Transverse colon (tissue), 4 donors: ENCODE measurements around the gene GNAO1. TPM values are rescaled to one million over a fixed set of nuclear protein-coding genes. Genes with fewer than 3 reads are reported as not detected.

Source experiments
- DNase-seq: peaks from one replicate; pipeline ENCODE4 v3.0.0-alpha.2; 2019
- H3K27ac ChIP-seq, 4 donors: fragments of 200-600 bp; sonication (generic); 2 replicates each; pipeline ENCODE4 v1.5.1; 2016 to 2018; ENCODE audit warnings: inconsistent platforms in 4 of 4
- H3K27me3 ChIP-seq: fragments of 200-600 bp; sonication (generic); 2 replicates; pipeline ENCODE4 v1.5.1; 2017; ENCODE audit warnings: inconsistent platforms
- H3K36me3 ChIP-seq, 4 donors: fragments of 200-600 bp; sonication (generic); 2 replicates each; pipeline ENCODE4 v1.5.1; 2017 to 2019; ENCODE audit warnings: inconsistent platforms in 4 of 4
- H3K4me1 ChIP-seq, 4 donors: fragments of 200-600 bp; sonication (generic); 2 replicates each; pipeline ENCODE4 v1.5.1; 2017 to 2020; ENCODE audit warnings: inconsistent platforms in 4 of 4
- H3K4me3 ChIP-seq, 4 donors: fragments of 200-600 bp; sonication (generic); 1 replicate in 1 of 4; 2 replicates in 3 of 4; pipeline versions ENCODE4 v1.5.1 to v1.6.1; 2017 to 2019; ENCODE audit warnings: inconsistent platforms in 4 of 4
- H3K9me3 ChIP-seq, 2 donors: fragments of 200-600 bp; sonication (generic); 2 replicates each; pipeline ENCODE4 v1.5.1; 2017 to 2019; ENCODE audit warnings: inconsistent platforms in 2 of 2
- CTCF ChIP-seq, 5 experiments: fragments of 200-600 bp in 3 of 5; fragments of 450-650 bp in 2 of 5; sonication (generic) in 3 of 5; IDR thresholded peaks; 1 replicate in 2 of 5; 2 replicates in 3 of 5; pipeline ENCODE4 v1.5.1; 2016 to 2017; ENCODE audit warnings: antibody characterized with exemption in 5 of 5, inconsistent platforms in 3 of 5, mild to moderate bottlenecking in 2 of 5, moderate library complexity in 1 of 5
- EP300 ChIP-seq: sonication (generic); formaldehyde crosslinking; IDR thresholded peaks from one replicate; pipeline ENCODE4 v1.6.1; 2017; ENCODE audit warnings: antibody characterized with exemption, low read depth
- POLR2A ChIP-seq: fragments of 450-650 bp; IDR thresholded peaks from one replicate; pipeline ENCODE4 v1.6.1; 2016; ENCODE audit warnings: antibody characterized with exemption, mild to moderate bottlenecking, moderate library complexity
- POLR2AphosphoS5 ChIP-seq, 3 donors: sonication (generic); formaldehyde crosslinking; IDR thresholded peaks; one replicate each; pipeline ENCODE4 v1.6.1; 2016; ENCODE audit warnings: antibody characterized with exemption in 3 of 3
- WGBS, 2 donors: methylation state at CpG; one replicate each; pipeline ENCODE4 v1.1.5; 2018; ENCODE audit warnings: low coverage in 1 of 2; 5-methylcytosine and 5-hydroxymethylcytosine counted together
- in situ Hi-C, 4 donors: fragments of 200-750 bp; cut with MboI; loops; one replicate each; pipeline versions ENCODE4 v1.15.0 to v1.15.1; 2017; ENCODE audit warnings: low sequenced_read_pairs in 3 of 4, low pct_ligation_motif_present in 1 of 4, low pct_unique_long_range_greater_than_20kb in 1 of 4
- intact Hi-C: fragments of 100-400 bp; cut with DNase I; formaldehyde crosslinking; loops from one replicate; pipeline ENCODE4 v1.15.1; 2023; ENCODE audit warnings: low total_unique reads
- total RNA-seq, 4 donors: library from RNA; depleted of rRNA; stranded (reverse); fragments of >200 nt; gene quantifications; one replicate each; pipeline ENCODE4 v1.1.0, GENCODE V29; 2016

Gene GNAO1
- total RNA-seq, 4 donors from 2014 or later: 7.3 to 25.4 (median 11.3) TPM

DNA sequence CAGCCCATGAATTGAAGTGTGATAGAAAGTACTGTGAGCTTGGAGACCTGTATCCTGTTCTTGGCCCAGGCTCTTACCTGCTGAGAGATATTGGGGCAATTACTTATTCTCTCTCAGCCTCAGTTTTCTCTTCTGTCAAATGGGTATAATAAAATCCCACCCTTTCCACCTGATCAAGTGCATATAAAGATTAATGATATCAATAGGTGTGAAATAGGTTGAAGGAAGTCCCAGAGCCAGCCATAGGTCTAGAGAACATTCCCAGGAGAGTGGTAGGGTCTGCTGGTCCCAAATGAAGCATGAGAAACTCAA, 81.2 kb downstream of the GNAO1 start:
- H3K9me3 ChIP-seq: no peaks in the 10 kb centered on the region
- TF ChIP-seq CTCF (IDR thresholded peaks at IDR 0.05): no peak
- TF ChIP-seq POLR2AphosphoS5 (IDR thresholded peaks at IDR 0.05): no peak
- TF ChIP-seq EP300: no peak
- TF ChIP-seq POLR2A: no peak
- intact Hi-C loops: no loop called here
- in situ Hi-C loops: no loop called here
- DNase-seq: no peak
- H3K4me1 ChIP-seq: peaks cover 0 to 12% (median 3%) of the 10 kb centered on the region in 4 donors
- no peak overlapping the region for H3K4me3 ChIP-seq
- H3K27ac ChIP-seq: no peak overlapping the region
- H3K27me3 ChIP-seq: no peaks in the 10 kb centered on the region
- no peaks in the 10 kb centered on the region for H3K36me3 ChIP-seq

GRCh38 chr16:56273615-56274014, 82.3 kb downstream of the GNAO1 start:
- H3K27ac ChIP-seq: no peak overlapping the region
- 60% methylated on average over 4 of the region's 4 CpGs; no CpG with 5 or more reads in 1 of the 2 donors for WGBS, 2 donors

DNA sequence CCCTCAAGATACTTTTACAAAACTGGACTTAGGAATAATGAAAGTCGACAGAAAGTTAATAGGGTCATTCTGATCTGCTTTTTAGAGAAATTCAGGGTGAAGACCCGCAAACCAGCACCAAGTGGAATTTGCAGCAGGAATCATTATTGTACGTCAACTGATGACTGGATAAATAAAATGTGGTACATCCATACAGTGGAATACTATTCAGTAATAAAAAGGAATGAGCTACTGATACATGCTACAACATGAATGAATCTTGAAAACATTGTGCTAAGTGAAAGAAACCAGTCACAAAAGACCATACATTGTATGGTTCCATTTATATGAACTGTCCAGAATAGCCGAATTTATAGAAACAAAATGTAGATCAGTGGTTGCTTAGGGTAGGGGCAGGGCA, 83.1 kb downstream of the GNAO1 start:
- no peaks in the 10 kb centered on the region for H3K27me3 ChIP-seq
- intact Hi-C loops: no loop called here
- in situ Hi-C loops: no loop called here
- no peak overlapping the region for H3K4me3 ChIP-seq
- no peaks in the 10 kb centered on the region for H3K9me3 ChIP-seq
- H3K36me3 ChIP-seq: no peaks in the 10 kb centered on the region
- H3K27ac ChIP-seq: no peak overlapping the region
- TF ChIP-seq EP300 (no peak), POLR2A (no peak), POLR2AphosphoS5 (IDR thresholded peaks at IDR 0.05) (no peak)
- peaks cover 0 to 12% (median 3%) of the 10 kb centered on the region in 4 donors for H3K4me1 ChIP-seq
- no peak for DNase-seq
- 86 to 91% methylated on average over 4 of the region's 4 CpGs for WGBS, 2 donors

More at GRCh38 chr16:56273615-56274014, 82.3 kb downstream of the GNAO1 start:
- no peak overlapping the region for H3K4me3 ChIP-seq
- DNase-seq: no peak
- H3K9me3 ChIP-seq: no peaks in the 10 kb centered on the region
- in situ Hi-C loops (no loop called here), intact Hi-C loops (no loop called here)
- no peak for TF ChIP-seq POLR2AphosphoS5 (IDR thresholded peaks at IDR 0.05)
- no peak for TF ChIP-seq EP300
- no peak for TF ChIP-seq POLR2A
- TF ChIP-seq CTCF (IDR thresholded peaks at IDR 0.05): no peak
- H3K4me1 ChIP-seq: peaks cover 0 to 12% (median 3%) of the 10 kb centered on the region in 4 donors
- H3K27me3 ChIP-seq: no peaks in the 10 kb centered on the region
- no peaks in the 10 kb centered on the region for H3K36me3 ChIP-seq

DNA sequence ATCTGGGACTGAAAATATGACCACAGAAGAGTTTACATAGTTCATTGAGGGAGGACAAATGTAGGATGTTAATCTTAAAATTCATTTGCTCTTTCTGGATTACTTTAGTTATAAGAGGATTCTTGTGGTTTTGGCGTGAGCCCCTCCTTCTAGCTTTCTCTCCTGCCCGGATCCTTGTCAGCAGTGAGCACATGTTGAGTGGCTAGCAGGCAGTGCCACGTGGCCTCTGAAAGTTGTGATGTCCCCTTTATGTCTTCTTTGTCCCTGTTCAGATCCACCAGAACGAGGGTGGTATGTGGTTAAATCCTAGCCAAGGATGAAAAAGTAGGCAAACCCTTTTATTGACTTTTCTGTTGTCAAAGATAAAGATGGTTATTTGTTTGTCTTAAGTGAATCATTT, 83.8 kb downstream of the GNAO1 start:
- intact Hi-C loops: no loop called here
- no peak for DNase-seq
- TF ChIP-seq POLR2A: no peak
- no peak for TF ChIP-seq POLR2AphosphoS5 (IDR thresholded peaks at IDR 0.05)
- TF ChIP-seq EP300: no peak
- no peak for TF ChIP-seq CTCF (IDR thresholded peaks at IDR 0.05)
- Histone ChIP-seq H3K27ac (no peak overlapping the region), H3K27me3 (no peaks in the 10 kb centered on the region), H3K4me1 (peaks cover 0 to 7% (median 0%) of the 10 kb centered on the region in 4 donors), H3K36me3 (no peaks in the 10 kb centered on the region), H3K4me3 (no peak overlapping the region), H3K9me3 (no peaks in the 10 kb centered on the region)
- in situ Hi-C loops: no loop called here
- 44 to 57% methylated on average over 3 to 4 of the region's 4 CpGs for WGBS, 2 donors

DNA sequence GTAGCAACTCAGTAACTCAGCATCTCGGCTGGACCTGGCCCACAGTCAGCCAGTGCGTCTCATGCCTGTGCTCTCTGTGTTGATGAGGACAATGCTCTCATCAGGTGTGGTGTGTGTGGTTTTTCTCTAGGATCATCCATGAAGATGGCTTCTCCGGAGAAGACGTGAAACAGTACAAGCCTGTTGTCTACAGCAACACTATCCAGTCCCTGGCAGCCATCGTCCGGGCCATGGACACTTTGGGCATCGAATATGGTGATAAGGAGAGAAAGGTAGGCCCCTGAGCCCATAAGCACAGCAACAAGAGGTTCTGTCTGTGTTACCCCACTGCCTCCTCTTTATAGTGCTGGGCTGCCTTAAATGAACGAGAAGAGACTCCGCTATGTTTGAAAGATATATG, 84.5 kb downstream of the GNAO1 start:
- Histone ChIP-seq H3K27ac (no peak overlapping the region), H3K36me3 (no peaks in the 10 kb centered on the region), H3K4me3 (no peak overlapping the region), H3K27me3 (no peaks in the 10 kb centered on the region), H3K9me3 (no peaks in the 10 kb centered on the region), H3K4me1 (peaks cover 0 to 4% (median 0%) of the 10 kb centered on the region in 4 donors)
- 80 to 94% methylated on average over 4 to 9 of the region's 9 CpGs for WGBS, 2 donors
- TF ChIP-seq CTCF (IDR thresholded peaks at IDR 0.05) (no peak), POLR2A (no peak), POLR2AphosphoS5 (IDR thresholded peaks at IDR 0.05) (no peak), EP300 (no peak)
- in situ Hi-C loops (no loop called here), intact Hi-C loops (no loop called here)
- no peak for DNase-seq
